Islet precursor cell (in vitro differentiated cells): Measurements from ENCODE around the gene TMOD1.

Source experiments
- DNase-seq: peaks from one replicate; pipeline ENCODE4 v3.0.0-alpha.2; 2018

TMOD1 gene

GRCh38 chr9:97518166-97518908 is 16.9 kb downstream of the TMOD1 start:
- DNase-seq, result peak; percentile 40

GRCh38 chr9:97518909-97519307 is 17.4 kb downstream of the TMOD1 start:
- DNase-seq, result peak; percentile 68

- DNase-seq, result peak; percentile 38
Measured at GRCh38 chr9:97519441-97519970, 18.0 kb downstream of the TMOD1 start.

GRCh38 chr9:97521576-97522333 is 20.3 kb downstream of the TMOD1 start:
- DNase-seq, result peak; percentile 3

GRCh38 chr9:97524424-97524823 is 23.0 kb downstream of the TMOD1 start:
- peak; percentile 12 for DNase-seq

- DNase-seq, result peak; percentile 84
Measured at GRCh38 chr9:97525451-97525850, 24.0 kb downstream of the TMOD1 start.

- no peak for DNase-seq
Measured at GRCh38 chr9:97526895-97527575, 25.6 kb downstream of the TMOD1 start.

GRCh38 chr9:97527626-97528528 is 26.4 kb downstream of the TMOD1 start:
- peak; percentile 82 for DNase-seq

- DNase-seq, result peak; percentile 91
Measured at GRCh38 chr9:97528529-97529230, 27.2 kb downstream of the TMOD1 start.

- DNase-seq, result no peak
Measured at GRCh38 chr9:97529363-97530076, 28.1 kb downstream of the TMOD1 start.

- no peak for DNase-seq
Measured at GRCh38 chr9:97531888-97532376, 30.5 kb downstream of the TMOD1 start.

GRCh38 chr9:97534185-97534584 is 32.7 kb downstream of the TMOD1 start:
- DNase-seq, result no peak

GRCh38 chr9:97534961-97535594 is 33.6 kb downstream of the TMOD1 start:
- DNase-seq, result peak; percentile 38

GRCh38 chr9:97535771-97536170 is 34.3 kb downstream of the TMOD1 start:
- DNase-seq, result no peak

- no peak for DNase-seq
Measured at GRCh38 chr9:97536480-97536879, 35.0 kb downstream of the TMOD1 start.

- no peak for DNase-seq
Measured at GRCh38 chr9:97543561-97543960, 42.1 kb downstream of the TMOD1 start.

- DNase-seq, result no peak
Measured at GRCh38 chr9:97545486-97545885, 44.0 kb downstream of the TMOD1 start.

- DNase-seq, result no peak
Measured at GRCh38 chr9:97547098-97547829, 45.8 kb downstream of the TMOD1 start.

- no peak for DNase-seq
Measured at GRCh38 chr9:97548379-97548778, 46.9 kb downstream of the TMOD1 start.
